Peyer's patch (tissue), 4 donors: Measurements from ENCODE around the gene ASCC2. TPM values are rescaled to one million over a fixed set of nuclear protein-coding genes. Genes with fewer than 3 reads are reported as not detected.
"Not testable (repeated sequence)": the region's sequence is repeated elsewhere in the genome, so short reads cannot be mapped to it uniquely, and the experiment has no call there.

Source experiments
- DNase-seq, 3 donors: peaks; one replicate each; pipeline ENCODE4 v3.0.0-alpha.2; 2017 to 2019
- H3K27ac ChIP-seq, 4 donors: fragments of 200-600 bp; sonication (generic); one replicate each; pipeline ENCODE4 v1.5.1; 2016 to 2019
- H3K27me3 ChIP-seq, 2 donors: fragments of 200-600 bp; sonication (generic); one replicate each; pipeline ENCODE4 v1.5.1; 2019
- H3K36me3 ChIP-seq, 3 donors: fragments of 200-600 bp; sonication (generic); one replicate each; pipeline ENCODE4 v1.5.1; 2016 to 2019
- H3K4me1 ChIP-seq, 4 donors: fragments of 200-600 bp; sonication (generic); one replicate each; pipeline ENCODE4 v1.5.1; 2016 to 2019
- H3K4me3 ChIP-seq, 4 donors: fragments of 200-600 bp; sonication (generic); 1 replicate in 3 of 4; 2 replicates in 1 of 4; pipeline ENCODE4 v1.5.1; 2016 to 2019; ENCODE audit warnings: mild to moderate bottlenecking in 1 of 4
- H3K9me3 ChIP-seq, 4 donors: fragments of 200-600 bp; sonication (generic); one replicate each; pipeline ENCODE4 v1.5.1; 2016 to 2019; ENCODE audit warnings: mild to moderate bottlenecking in 1 of 4
- CTCF ChIP-seq, 6 experiments: fragments of 450-650 bp in 4 of 6; fragments of 200-600 bp in 2 of 6; sonication (generic) in 1 of 6; IDR thresholded peaks; one replicate each; pipeline ENCODE4 v1.5.1; 2017 to 2019; ENCODE audit warnings: antibody characterized with exemption in 6 of 6, mild to moderate bottlenecking in 3 of 6, moderate library complexity in 1 of 6
- POLR2A ChIP-seq, 2 donors: fragments of 450-650 bp; IDR thresholded peaks; one replicate each; pipeline ENCODE4 v1.5.1; 2017; ENCODE audit warnings: antibody characterized with exemption in 2 of 2, mild to moderate bottlenecking in 2 of 2, moderate library complexity in 2 of 2
- total RNA-seq, 4 donors: library from RNA; depleted of rRNA; stranded (reverse); fragments of >200 nt; gene quantifications; one replicate each; pipeline ENCODE4 v1.1.0, GENCODE V29; 2016

Gene ASCC2
- total RNA-seq, 4 donors from 2014 or later: 47.5 to 91.6 (median 78.4) TPM

GRCh38 chr22:29831958-29832357, 6.1 kb downstream of the ASCC2 start:
- no peak for DNase-seq
- no peak for TF ChIP-seq CTCF (IDR thresholded peaks at IDR 0.05)
- TF ChIP-seq POLR2A (IDR thresholded peaks at IDR 0.05): no peak
- Histone ChIP-seq H3K27me3 (no peaks in the 10 kb centered on the region), H3K4me1 (peaks cover 0 to 7% (median 1%) of the 10 kb centered on the region in 4 donors), H3K4me3 (no peak overlapping the region), H3K9me3 (no peaks in the 10 kb centered on the region), H3K27ac (no peak overlapping the region), H3K36me3 (peaks cover 0 to 51% (median 0%) of the 10 kb centered on the region in 3 donors)

GRCh38 chr22:29831186-29831921, 6.7 kb downstream of the ASCC2 start:
- Histone ChIP-seq H3K4me3 (no peak overlapping the region), H3K9me3 (no peaks in the 10 kb centered on the region), H3K27ac (no peak overlapping the region), H3K36me3 (peaks cover 0 to 51% (median 0%) of the 10 kb centered on the region in 3 donors), H3K4me1 (peaks cover 0 to under 1% (median 0%) of the 10 kb centered on the region in 4 donors), H3K27me3 (no peaks in the 10 kb centered on the region)
- DNase-seq: no peak
- no peak for TF ChIP-seq CTCF (IDR thresholded peaks at IDR 0.05)
- no peak for TF ChIP-seq POLR2A (IDR thresholded peaks at IDR 0.05)

- no peak for TF ChIP-seq CTCF (IDR thresholded peaks at IDR 0.05)
- TF ChIP-seq POLR2A (IDR thresholded peaks at IDR 0.05): no peak
- H3K4me3 ChIP-seq: no peak overlapping the region
- no peaks in the 10 kb centered on the region for H3K27me3 ChIP-seq
- H3K4me1 ChIP-seq: no peaks in the 10 kb centered on the region
- no peak for DNase-seq
- H3K27ac ChIP-seq: no peak overlapping the region
- peaks cover 0 to 54% (median 0%) of the 10 kb centered on the region in 3 donors for H3K36me3 ChIP-seq
- no peaks in the 10 kb centered on the region for H3K9me3 ChIP-seq
Measured at GRCh38 chr22:29830585-29830984, 7.5 kb downstream of the ASCC2 start.

GRCh38 chr22:29827726-29828125, 10.3 kb downstream of the ASCC2 start:
- not testable (repeated sequence) for H3K27me3 ChIP-seq, H3K4me1 ChIP-seq, H3K27ac ChIP-seq, H3K9me3 ChIP-seq, DNase-seq, H3K4me3 ChIP-seq
- H3K36me3 ChIP-seq: peaks cover 0 to 66% (median 0%) of the 10 kb centered on the region in 3 donors

- no peak for DNase-seq
- no peaks in the 10 kb centered on the region for H3K27me3 ChIP-seq
- TF ChIP-seq CTCF (IDR thresholded peaks at IDR 0.05) (no peak), POLR2A (IDR thresholded peaks at IDR 0.05) (no peak)
- no peak overlapping the region for H3K27ac ChIP-seq
- H3K4me1 ChIP-seq: peaks cover 0 to 3% (median 0%) of the 10 kb centered on the region in 4 donors
- H3K36me3 ChIP-seq: peaks cover 0 to 64% (median 0%) of the 10 kb centered on the region in 3 donors
- no peaks in the 10 kb centered on the region for H3K9me3 ChIP-seq
- no peak overlapping the region for H3K4me3 ChIP-seq
Measured at GRCh38 chr22:29827091-29827490, 11.0 kb downstream of the ASCC2 start.

- Histone ChIP-seq H3K4me3 (no peak overlapping the region), H3K27ac (no peak overlapping the region), H3K36me3 (peaks cover 0 to 58% (median 0%) of the 10 kb centered on the region in 3 donors), H3K4me1 (peaks cover 0 to 7% (median 0%) of the 10 kb centered on the region in 4 donors), H3K27me3 (no peaks in the 10 kb centered on the region), H3K9me3 (no peaks in the 10 kb centered on the region)
- no peak for TF ChIP-seq CTCF (IDR thresholded peaks at IDR 0.05)
- no peak for TF ChIP-seq POLR2A (IDR thresholded peaks at IDR 0.05)
- no peak for DNase-seq
Measured at GRCh38 chr22:29825578-29825977, 12.5 kb downstream of the ASCC2 start.
